PC-3 (cell line): ENCODE results near the gene CHD9. TPM values are rescaled to one million over a fixed set of nuclear protein-coding genes. Genes with fewer than 3 reads are reported as not detected.

Experiments used
- total RNA-seq: library from RNA; depleted of rRNA; stranded (reverse); fragments of >200 nt; gene quantifications from 2 replicates; pipeline ENCODE4 v1.2.3, GENCODE V29; 2014; rRNA removed

CHD9 gene
- total RNA-seq, 1 experiment from 2014 or later, result 13.3 TPM

Other genes with a start within 250 kb of the CHD9 start
- gene CHD9NB, start 2.1 kb upstream of the CHD9 start, total RNA-seq, result 0.40 TPM in 1 of 2 replicates, not detected in the other